ENCODE results near the gene C1QBP.
A peak's percentile ranks its signal among the peaks of the same experiment; 100 is the strongest.
"Not testable (repeated sequence)": the region's sequence is repeated elsewhere in the genome, so short reads cannot be mapped to it uniquely, and the experiment has no call there.

The C1QBP gene

GRCh38 chr17:5443728-5444127 lies 4.8 kb upstream of the C1QBP start:
- Histone ChIP-seq H3K4me3 (ENCODE audit: low read depth, low read length, poor library complexity, severe bottlenecking) (no peak overlapping the region), H3K9me2 (ENCODE audit: low read depth, low read length) (no peaks in the 10 kb centered on the region), H3K79me2 (ENCODE audit: insufficient read depth, low read length) (peaks cover under 1% of the 10 kb centered on the region), H3F3A (ENCODE audit: insufficient read depth, low read length) (0 out of 2 replicates have a peak, but pooled peaks cover 6% of the 10 kb centered on the region), H3K4me1 (ENCODE audit: insufficient read depth, low read length, severe bottlenecking) (peaks cover 6% of the 10 kb centered on the region), H3K36me3 (ENCODE audit: insufficient read depth, low read length) (peaks cover 57% of the 10 kb centered on the region), H2AFZ (ENCODE audit: low read length) (no peak overlapping the region), H3K27ac (ENCODE audit: low read depth, low read length, poor library complexity, severe bottlenecking) (no peak overlapping the region), H3K9me3 (ENCODE audit: low read length) (no peaks in the 10 kb centered on the region), H3K4me2 (ENCODE audit: low read length) (no peak overlapping the region), H4K20me1 (ENCODE audit: insufficient read depth, low read length) (no peaks in the 10 kb centered on the region), H3K9ac (ENCODE audit: low read length) (no peak overlapping the region), H3K27me3 (ENCODE audit: insufficient read depth, low read length) (no peaks in the 10 kb centered on the region)
- TF ChIP-seq EZH2 (IDR thresholded peaks at IDR 0.05; ENCODE audit: borderline replicate concordance, low read length) (no peak), CTCF (IDR thresholded peaks at IDR 0.05; ENCODE audit: low read length) (no peak)

GRCh38 chr17:5439446-5439764 lies 450 bp upstream of the C1QBP start:
- Histone ChIP-seq H3K79me2 (ENCODE audit: insufficient read depth, low read length) (peaks cover 20% of the 10 kb centered on the region), H3K27ac (ENCODE audit: low read depth, low read length, poor library complexity, severe bottlenecking) (peak overlapping the region; percentile 61), H3F3A (ENCODE audit: insufficient read depth, low read length) (0 out of 2 replicates have a peak, but pooled peaks cover 6% of the 10 kb centered on the region), H3K4me3 (ENCODE audit: low read depth, low read length, poor library complexity, severe bottlenecking) (peak overlapping the region; percentile 95), H3K9ac (ENCODE audit: low read length) (peak overlapping the region; percentile 55), H3K4me1 (ENCODE audit: insufficient read depth, low read length, severe bottlenecking) (peaks cover 27% of the 10 kb centered on the region), H3K27me3 (ENCODE audit: insufficient read depth, low read length) (no peaks in the 10 kb centered on the region), H3K36me3 (ENCODE audit: insufficient read depth, low read length) (peaks cover 54% of the 10 kb centered on the region), H2AFZ (ENCODE audit: low read length) (no peak overlapping the region), H3K9me3 (ENCODE audit: low read length) (no peaks in the 10 kb centered on the region), H3K4me2 (ENCODE audit: low read length) (peak overlapping the region; percentile 69), H3K9me2 (ENCODE audit: low read depth, low read length) (no peaks in the 10 kb centered on the region), H4K20me1 (ENCODE audit: insufficient read depth, low read length) (no peaks in the 10 kb centered on the region)
- peak; percentile 15; the same call in 1 of the 2 replicates for TF ChIP-seq CTCF (IDR thresholded peaks at IDR 0.05; ENCODE audit: low read length)
- no peak for TF ChIP-seq EZH2 (IDR thresholded peaks at IDR 0.05; ENCODE audit: borderline replicate concordance, low read length)

- Histone ChIP-seq H3K36me3 (ENCODE audit: insufficient read depth, low read length) (peaks cover 55% of the 10 kb centered on the region), H3F3A (ENCODE audit: insufficient read depth, low read length) (peaks cover 10% of the 10 kb centered on the region; the same call in 1 of the 2 replicates), H3K4me2 (ENCODE audit: low read length) (peak overlapping the region; percentile 92), H3K4me1 (ENCODE audit: insufficient read depth, low read length, severe bottlenecking) (peaks cover 27% of the 10 kb centered on the region), H3K9me3 (ENCODE audit: low read length) (no peaks in the 10 kb centered on the region), H3K27me3 (ENCODE audit: insufficient read depth, low read length) (no peaks in the 10 kb centered on the region), H3K79me2 (ENCODE audit: insufficient read depth, low read length) (peaks cover 20% of the 10 kb centered on the region), H4K20me1 (ENCODE audit: insufficient read depth, low read length) (no peaks in the 10 kb centered on the region), H3K9me2 (ENCODE audit: low read depth, low read length) (no peaks in the 10 kb centered on the region), H2AFZ (ENCODE audit: low read length) (no peak overlapping the region), H3K9ac (ENCODE audit: low read length) (peak overlapping the region; percentile 97), H3K4me3 (ENCODE audit: low read depth, low read length, poor library complexity, severe bottlenecking) (peak overlapping the region; percentile 95), H3K27ac (ENCODE audit: low read depth, low read length, poor library complexity, severe bottlenecking) (no peak overlapping the region)
- TF ChIP-seq CTCF (IDR thresholded peaks at IDR 0.05; ENCODE audit: low read length) = no peak
- TF ChIP-seq EZH2 (IDR thresholded peaks at IDR 0.05; ENCODE audit: borderline replicate concordance, low read length) = no peak
Measured at GRCh38 chr17:5437721-5438317, 1.1 kb downstream of the C1QBP start.

DNA sequence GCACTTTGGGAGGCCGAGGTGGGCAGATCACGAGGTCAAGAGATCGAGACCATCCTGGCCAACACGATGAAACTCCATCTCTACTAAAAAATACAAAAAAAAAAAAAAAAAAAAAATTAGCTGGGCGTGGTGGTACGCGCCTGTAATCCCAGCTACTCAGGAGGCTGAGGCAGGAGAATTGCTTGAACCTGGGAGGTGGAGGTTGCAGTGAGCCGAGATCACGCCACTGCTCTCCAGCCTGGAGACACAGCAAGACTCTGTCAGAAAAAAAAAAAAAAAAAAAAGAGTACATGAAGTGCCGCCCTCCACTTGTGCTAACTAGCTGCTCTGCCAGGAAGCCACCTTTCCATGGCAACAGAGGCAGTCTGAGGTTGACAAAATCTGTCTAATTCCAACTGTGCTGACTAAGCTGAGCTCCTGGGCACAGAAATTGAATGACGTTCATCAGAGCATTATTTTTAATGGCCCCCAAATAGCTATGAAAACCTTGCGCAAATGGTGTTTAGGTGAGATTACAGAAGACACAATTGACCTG lies 3.1 kb downstream of the C1QBP start:
- not testable (repeated sequence) for H3K9ac ChIP-seq (ENCODE audit: low read length)
- H3K4me1 ChIP-seq (ENCODE audit: insufficient read depth, low read length, severe bottlenecking) = peaks cover 27% of the 10 kb centered on the region

More for the DNA sequence above, 3.1 kb downstream of the C1QBP start:
- peaks cover 20% of the 10 kb centered on the region for H3K79me2 ChIP-seq (ENCODE audit: insufficient read depth, low read length)
- not testable (repeated sequence) for H3K9me2 ChIP-seq (ENCODE audit: low read depth, low read length); H3K27ac ChIP-seq (ENCODE audit: low read depth, low read length, poor library complexity, severe bottlenecking); H2AFZ ChIP-seq (ENCODE audit: low read length); H3K9me3 ChIP-seq (ENCODE audit: low read length); H4K20me1 ChIP-seq (ENCODE audit: insufficient read depth, low read length); H3F3A ChIP-seq (ENCODE audit: insufficient read depth, low read length); H3K4me3 ChIP-seq (ENCODE audit: low read depth, low read length, poor library complexity, severe bottlenecking); H3K27me3 ChIP-seq (ENCODE audit: insufficient read depth, low read length)
- H3K36me3 ChIP-seq (ENCODE audit: insufficient read depth, low read length) = peaks cover 70% of the 10 kb centered on the region
- H3K4me2 ChIP-seq (ENCODE audit: low read length) = peak overlapping the region; percentile 92
